RWPE2 (cell line): ENCODE measurements around the gene SLC25A21.

Source experiments
- ATAC-seq: fragments of 200-7000 bp; cut with Tn5 transposase; 3 replicates; pipeline ENCODE4 v1.9.1; 2021; ENCODE audit warnings: low read depth
- DNase-seq: peaks from one replicate; pipeline ENCODE4 v3.0.0-alpha.2; 2020; ENCODE audit warnings: low spot score
- H3K27ac ChIP-seq: fragments of 450-650 bp; 2 replicates; pipeline ENCODE4 v1.5.1; 2017; ENCODE audit warnings: mild to moderate bottlenecking; ENCODE audit not compliant: poor library complexity, severe bottlenecking
- H3K27me3 ChIP-seq: fragments of 250-450 bp; sonication (Bioruptor Pico); 2 replicates; pipeline ENCODE4 v1.5.1; 2021; ENCODE audit warnings: mild to moderate bottlenecking, moderate library complexity; ENCODE audit not compliant: insufficient read depth, poor library complexity, severe bottlenecking
- H3K36me3 ChIP-seq: fragments of 250-450 bp; sonication (Bioruptor Pico); 2 replicates; pipeline ENCODE4 v1.5.1; 2020; ENCODE audit warnings: low read depth, mild to moderate bottlenecking, moderate library complexity
- H3K4me1 ChIP-seq: fragments of 250-450 bp; sonication (Bioruptor Pico); 2 replicates; pipeline ENCODE4 v1.5.1; 2021; ENCODE audit warnings: mild to moderate bottlenecking, moderate library complexity; ENCODE audit not compliant: insufficient read depth, poor library complexity, severe bottlenecking
- H3K4me3 ChIP-seq: fragments of 250-450 bp; sonication (Bioruptor Pico); 2 replicates; pipeline ENCODE4 v1.5.1; 2021; ENCODE audit warnings: mild to moderate bottlenecking, moderate library complexity; ENCODE audit not compliant: severe bottlenecking
- H3K9me3 ChIP-seq: fragments of 250-450 bp; sonication (Bioruptor Pico); 2 replicates; pipeline ENCODE4 v1.5.1; 2021; ENCODE audit warnings: mild to moderate bottlenecking, moderate library complexity; ENCODE audit not compliant: severe bottlenecking
- TF ChIP-seq, protein P1 (sequence below): fragments of 450-650 bp; IDR thresholded peaks from one replicate; pipeline ENCODE4 v1.5.1; 2017; ENCODE audit warnings: mild to moderate bottlenecking, moderate library complexity; ENCODE audit not compliant: poor library complexity, severe bottlenecking

Gene SLC25A21

DNA sequence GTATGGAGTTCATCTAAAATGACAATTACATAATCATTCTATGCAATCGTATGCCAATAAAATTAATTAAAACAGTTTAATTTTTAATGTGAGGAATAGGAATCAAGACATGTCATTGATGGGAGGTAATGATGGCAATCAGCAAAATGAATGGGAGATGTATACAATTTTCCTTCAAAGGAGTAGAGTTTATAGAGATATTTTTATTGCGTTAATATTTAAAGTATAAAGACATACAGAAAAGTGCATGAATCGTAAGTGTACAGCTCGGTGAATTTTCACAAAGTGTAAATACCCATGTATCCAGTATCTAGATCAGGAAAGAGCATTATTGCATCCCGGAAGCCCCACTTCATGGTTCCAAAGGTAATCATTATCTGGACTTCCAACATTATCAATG is 26.5 kb upstream of the SLC25A21 start:
- Histone ChIP-seq H3K27ac (no peak overlapping the region), H3K27me3 (no peaks in the 10 kb centered on the region), H3K4me1 (peaks cover 40% of the 10 kb centered on the region), H3K9me3 (no peaks in the 10 kb centered on the region), H3K36me3 (no peaks in the 10 kb centered on the region), H3K4me3 (peak overlapping the region; percentile 59)
- DNase-seq (no peak), ATAC-seq (no peak)
- TF ChIP-seq, protein P1, sequence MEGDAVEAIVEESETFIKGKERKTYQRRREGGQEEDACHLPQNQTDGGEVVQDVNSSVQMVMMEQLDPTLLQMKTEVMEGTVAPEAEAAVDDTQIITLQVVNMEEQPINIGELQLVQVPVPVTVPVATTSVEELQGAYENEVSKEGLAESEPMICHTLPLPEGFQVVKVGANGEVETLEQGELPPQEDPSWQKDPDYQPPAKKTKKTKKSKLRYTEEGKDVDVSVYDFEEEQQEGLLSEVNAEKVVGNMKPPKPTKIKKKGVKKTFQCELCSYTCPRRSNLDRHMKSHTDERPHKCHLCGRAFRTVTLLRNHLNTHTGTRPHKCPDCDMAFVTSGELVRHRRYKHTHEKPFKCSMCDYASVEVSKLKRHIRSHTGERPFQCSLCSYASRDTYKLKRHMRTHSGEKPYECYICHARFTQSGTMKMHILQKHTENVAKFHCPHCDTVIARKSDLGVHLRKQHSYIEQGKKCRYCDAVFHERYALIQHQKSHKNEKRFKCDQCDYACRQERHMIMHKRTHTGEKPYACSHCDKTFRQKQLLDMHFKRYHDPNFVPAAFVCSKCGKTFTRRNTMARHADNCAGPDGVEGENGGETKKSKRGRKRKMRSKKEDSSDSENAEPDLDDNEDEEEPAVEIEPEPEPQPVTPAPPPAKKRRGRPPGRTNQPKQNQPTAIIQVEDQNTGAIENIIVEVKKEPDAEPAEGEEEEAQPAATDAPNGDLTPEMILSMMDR: no peak

DNA sequence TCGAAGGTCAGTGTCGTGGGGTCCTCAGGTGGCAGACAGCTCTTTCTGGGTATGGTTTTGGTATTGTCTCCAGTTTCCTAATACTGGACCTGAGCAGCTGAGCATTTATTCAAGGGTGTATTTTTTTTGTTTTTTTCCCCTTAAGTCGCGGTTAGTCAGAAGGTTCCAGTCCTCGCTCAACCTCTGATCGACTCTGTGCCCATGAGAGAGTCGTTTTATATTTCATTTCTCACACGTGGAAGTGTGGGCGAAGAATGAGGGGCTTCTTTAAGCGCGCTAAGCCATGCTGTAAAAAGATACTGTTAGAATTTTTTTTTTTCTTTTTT is 25.8 kb upstream of the SLC25A21 start:
- H3K36me3 ChIP-seq: no peaks in the 10 kb centered on the region
- TF ChIP-seq, protein P1: peak; percentile 47
- ATAC-seq (no peak), DNase-seq (no peak)
- H3K4me1 ChIP-seq: peaks cover 38% of the 10 kb centered on the region
- no peaks in the 10 kb centered on the region for H3K9me3 ChIP-seq
- peak overlapping the region; percentile 59 for H3K4me3 ChIP-seq
- peak overlapping the region; percentile 77 for H3K27ac ChIP-seq
- H3K27me3 ChIP-seq: no peaks in the 10 kb centered on the region

DNA sequence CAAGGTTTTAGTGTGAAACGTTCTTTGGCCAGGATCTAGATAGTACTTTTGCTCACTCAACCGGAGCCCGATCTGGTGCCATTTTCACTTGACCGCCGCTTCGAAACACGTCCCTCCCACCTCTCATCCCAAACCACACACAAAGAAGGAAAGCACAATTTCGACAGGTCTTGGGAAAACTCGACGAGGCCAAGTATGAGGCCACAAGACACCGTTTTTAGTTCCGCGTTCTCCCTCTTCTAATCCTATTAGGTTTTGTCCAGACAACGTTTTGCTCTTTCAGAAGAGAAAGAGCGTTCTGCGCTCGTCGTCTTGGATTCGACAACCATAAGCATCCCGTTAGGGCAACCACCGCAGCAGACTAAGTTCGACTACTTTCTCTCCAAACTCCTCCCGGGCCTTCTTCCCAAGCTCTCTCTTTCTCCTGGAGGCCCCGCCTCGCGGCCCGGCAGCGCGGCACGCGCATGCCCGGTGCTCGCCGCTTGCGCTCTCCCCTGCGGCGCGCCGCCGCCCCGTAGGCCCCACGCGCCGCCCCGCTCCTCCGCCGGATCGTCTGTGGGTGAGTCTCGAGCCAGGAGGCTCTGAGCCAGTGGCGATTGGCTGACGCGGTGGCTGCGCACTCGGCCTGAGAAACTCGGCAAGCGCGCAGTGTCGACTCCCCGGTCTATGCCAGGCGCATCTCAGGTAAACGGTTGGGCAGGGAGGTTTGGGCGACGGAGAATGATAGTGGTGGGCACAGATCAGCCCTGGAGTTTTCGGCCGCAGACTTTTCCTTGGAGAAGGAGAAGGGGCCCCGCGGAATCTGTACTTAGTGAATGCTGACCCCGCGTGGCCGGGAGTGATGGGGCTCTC is 25.2 kb upstream of the SLC25A21 start, which contains the start of gene MIPOL1:
Gene MIPOL1, plus strand, starts transcription at position 517 of the 852 bp plus-strand sequence. CDS start 49,952 bp downstream, outside the sequence.
- no peaks in the 10 kb centered on the region for H3K27me3 ChIP-seq
- ATAC-seq (peak; percentile 89), DNase-seq (peak; percentile 91)
- H3K4me1 ChIP-seq: peaks cover 32% of the 10 kb centered on the region
- no peaks in the 10 kb centered on the region for H3K36me3 ChIP-seq
- peak within 1 kb of the TSS; percentile 59 for H3K4me3 ChIP-seq
- H3K27ac ChIP-seq: peak within 1 kb of the TSS; percentile 77
- TF ChIP-seq, protein P1: peak; percentile 73
- H3K9me3 ChIP-seq: no peaks in the 10 kb centered on the region

DNA sequence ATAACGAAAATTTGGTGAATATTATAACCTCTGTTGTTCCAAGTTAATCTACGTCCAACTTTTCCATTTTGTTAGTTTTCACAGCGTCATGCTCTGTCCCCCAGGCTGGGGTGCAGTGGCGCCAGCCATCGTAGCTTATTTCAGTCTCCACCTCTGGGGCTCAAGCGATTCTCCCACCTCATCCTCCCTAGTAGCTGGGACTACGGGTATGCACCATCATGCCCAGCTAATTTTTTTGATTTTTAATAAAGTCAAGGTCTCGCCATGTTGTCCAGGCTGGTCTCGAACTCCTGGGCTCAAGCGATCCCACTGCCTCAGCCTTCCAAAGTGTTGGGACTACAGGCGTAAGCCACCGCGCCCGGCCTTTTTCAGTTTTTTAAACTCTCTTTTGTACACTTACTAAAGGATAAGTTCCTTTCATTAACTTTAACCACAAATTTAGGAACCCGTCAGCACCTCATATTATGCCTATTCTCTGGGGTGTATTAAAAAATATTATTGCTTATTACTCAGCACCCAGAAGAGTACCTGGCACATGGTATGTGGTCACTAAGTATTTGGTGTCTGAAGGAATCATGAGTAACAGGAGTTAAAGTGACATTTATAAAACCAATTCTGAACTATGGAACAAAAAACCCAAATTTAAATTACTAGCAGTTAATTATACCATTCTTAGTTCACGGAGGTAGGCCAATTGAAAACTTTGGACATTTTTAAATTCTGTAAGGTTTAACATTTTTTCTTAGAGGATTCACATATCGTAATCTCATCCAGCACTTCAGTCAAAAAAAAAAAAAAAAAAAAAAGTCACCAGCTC is 24.4 kb upstream of the SLC25A21 start:
- peak overlapping the region; percentile 77 for H3K27ac ChIP-seq
- ATAC-seq: no peak

More for the DNA sequence above, 24.4 kb upstream of the SLC25A21 start:
- H3K4me1 ChIP-seq: peaks cover 24% of the 10 kb centered on the region
- peak overlapping the region; percentile 59 for H3K4me3 ChIP-seq
- H3K27me3 ChIP-seq: no peaks in the 10 kb centered on the region
- no peaks in the 10 kb centered on the region for H3K9me3 ChIP-seq
- TF ChIP-seq, protein P1: no peak
- no peak for DNase-seq
- no peaks in the 10 kb centered on the region for H3K36me3 ChIP-seq
